H9 (cell line): ENCODE results near the gene H19. TPM values are rescaled to one million over a fixed set of nuclear protein-coding genes. Genes with fewer than 3 reads are reported as not detected.

Source experiments
- DNase-seq: peaks from one replicate; pipeline ENCODE4 v3.0.0-alpha.2; 2017
- H2AFZ ChIP-seq: one replicate; pipeline ENCODE4 v1.6.1; 2013; ENCODE audit warnings: mild to moderate bottlenecking, low read length, control low read depth, moderate library complexity
- H2AK5ac ChIP-seq: 2 replicates; pipeline ENCODE4 v1.6.1; 2013; ENCODE audit warnings: low read length, control low read depth, mixed read lengths; ENCODE audit not compliant: insufficient read length
- H2BK120ac ChIP-seq: one replicate; pipeline ENCODE4 v1.6.1; 2013; ENCODE audit warnings: low read depth, mild to moderate bottlenecking, low read length, control low read depth, inconsistent platforms; ENCODE audit not compliant: poor library complexity, severe bottlenecking
- H2BK12ac ChIP-seq: 2 replicates; pipeline ENCODE4 v1.6.1; 2013; ENCODE audit warnings: low read length, control low read depth, mixed read lengths, low read depth; ENCODE audit not compliant: insufficient read length
- H2BK15ac ChIP-seq: 2 replicates; pipeline ENCODE4 v1.6.1; 2013; ENCODE audit warnings: low read depth, low read length, control low read depth
- H2BK20ac ChIP-seq: one replicate; pipeline ENCODE4 v1.6.1; 2013; ENCODE audit warnings: low read depth, mild to moderate bottlenecking, low read length, control low read depth, inconsistent platforms; ENCODE audit not compliant: poor library complexity, severe bottlenecking
- H2BK5ac ChIP-seq: 2 replicates; pipeline ENCODE4 v1.6.1; 2013; ENCODE audit warnings: low read length, control low read depth, mixed read lengths; ENCODE audit not compliant: insufficient read length
- H3K14ac ChIP-seq: 2 replicates; pipeline ENCODE4 v1.6.1; 2013; ENCODE audit warnings: low read length, control low read depth; ENCODE audit not compliant: insufficient read depth
- H3K18ac ChIP-seq: 2 replicates; pipeline ENCODE4 v1.6.1; 2013; ENCODE audit warnings: low read depth, mild to moderate bottlenecking, mixed read lengths, low read length, control low read depth; ENCODE audit not compliant: insufficient read length
- H3K23ac ChIP-seq: 2 replicates; pipeline ENCODE4 v1.6.1; 2013; ENCODE audit warnings: low read length, control low read depth, mixed read lengths, low read depth; ENCODE audit not compliant: insufficient read length
- H3K23me2 ChIP-seq: 2 replicates; pipeline ENCODE4 v1.6.1; 2013; ENCODE audit warnings: low read depth, mild to moderate bottlenecking, mixed read lengths, low read length, control low read depth; ENCODE audit not compliant: insufficient read length, poor library complexity, severe bottlenecking
- H3K27ac ChIP-seq: 2 replicates; pipeline ENCODE4 v1.5.1; 2013; ENCODE audit warnings: low read length, control low read depth, mixed read lengths, low read depth; ENCODE audit not compliant: insufficient read length
- H3K27me3 ChIP-seq: 2 replicates; pipeline ENCODE4 v1.6.1; 2013; ENCODE audit warnings: low read length, control low read depth, inconsistent platforms; ENCODE audit not compliant: insufficient read depth
- H3K4ac ChIP-seq: 2 replicates; pipeline ENCODE4 v1.6.1; 2013; ENCODE audit warnings: low read depth, mild to moderate bottlenecking, control low read depth, inconsistent platforms, low read length, moderate library complexity
- H3K4me1 ChIP-seq: 2 replicates; pipeline ENCODE4 v1.6.1; 2013; ENCODE audit warnings: low read length, control low read depth, inconsistent platforms; ENCODE audit not compliant: insufficient read depth
- H3K4me2 ChIP-seq: 2 replicates; pipeline ENCODE4 v1.6.1; 2013; ENCODE audit warnings: low read length, control low read depth, mixed read lengths; ENCODE audit not compliant: insufficient read length, insufficient read depth
- H3K56ac ChIP-seq: 2 replicates; pipeline ENCODE4 v1.6.1; 2013; ENCODE audit warnings: low read depth, mild to moderate bottlenecking, mixed read lengths, low read length, control low read depth; ENCODE audit not compliant: insufficient read length
- H3K79me1 ChIP-seq: 2 replicates; pipeline ENCODE4 v1.6.1; 2013; ENCODE audit warnings: low read depth, mild to moderate bottlenecking, moderate library complexity, low read length, control low read depth, inconsistent platforms; ENCODE audit not compliant: insufficient read depth, poor library complexity, severe bottlenecking
- H3K79me2 ChIP-seq: 2 replicates; pipeline ENCODE4 v1.6.1; 2013; ENCODE audit warnings: low read length, control low read depth, inconsistent platforms; ENCODE audit not compliant: insufficient read depth
- H3K9ac ChIP-seq: 2 replicates; pipeline ENCODE4 v1.6.1; 2013; ENCODE audit warnings: low read length, control low read depth, mixed read lengths; ENCODE audit not compliant: insufficient read length; ENCODE audit errors: extremely low read depth
- H3K9me3 ChIP-seq: one replicate; pipeline ENCODE4 v1.6.1; 2013; ENCODE audit warnings: low read depth, low read length, inconsistent platforms; ENCODE audit not compliant: control insufficient read depth
- H3T11ph ChIP-seq: one replicate; pipeline ENCODE4 v1.6.1; 2013; ENCODE audit warnings: mild to moderate bottlenecking, low read length, control low read depth, inconsistent platforms
- H4K20me1 ChIP-seq: one replicate; pipeline ENCODE4 v1.6.1; 2013; ENCODE audit not compliant: control insufficient read depth, insufficient read length, insufficient read depth
- H4K5ac ChIP-seq: 2 replicates; pipeline ENCODE4 v1.6.1; 2013; ENCODE audit warnings: low read depth, mild to moderate bottlenecking, mixed read lengths, low read length, control low read depth; ENCODE audit not compliant: insufficient read length
- H4K8ac ChIP-seq: replicated peaks from 2 replicates; pipeline ENCODE4 v1.6.1; 2013; ENCODE audit warnings: low read length, control low read depth, mixed read lengths, low read depth; ENCODE audit not compliant: insufficient read length
- H4K91ac ChIP-seq: 2 replicates; pipeline ENCODE4 v1.6.1; 2013; ENCODE audit warnings: low read depth, mild to moderate bottlenecking, moderate library complexity, mixed read lengths, low read length, control low read depth; ENCODE audit not compliant: insufficient read length
- H3K27ac Mint-ChIP-seq, 3 experiments: 2 replicates in 2 of 3; 3 replicates in 1 of 3; pipeline ENCODE4 v1.8.0; 2020 to 2021; ENCODE audit warnings: mixed read lengths in 3 of 3, mild to moderate bottlenecking in 1 of 3, moderate library complexity in 1 of 3
- H3K27me3 Mint-ChIP-seq: 2 replicates; pipeline ENCODE4 v1.8.0; 2021; ENCODE audit warnings: low read depth, mild to moderate bottlenecking, moderate library complexity, mixed read lengths
- H3K36me3 Mint-ChIP-seq, 3 experiments: 2 replicates in 2 of 3; 3 replicates in 1 of 3; pipeline ENCODE4 v1.8.0; 2020 to 2021; ENCODE audit warnings: low read depth in 3 of 3, mixed read lengths in 3 of 3; ENCODE audit not compliant: insufficient read depth in 1 of 3
- H3K4me1 Mint-ChIP-seq, 2 experiments: 2 replicates each; pipeline ENCODE4 v1.8.0; 2020; ENCODE audit warnings: mixed read lengths in 2 of 2
- H3K4me3 Mint-ChIP-seq, 2 experiments: 2 replicates in 1 of 2; 3 replicates in 1 of 2; pipeline ENCODE4 v1.8.0; 2020 to 2021; ENCODE audit warnings: mild to moderate bottlenecking in 2 of 2, mixed read lengths in 2 of 2, moderate library complexity in 1 of 2
- H3K9me3 Mint-ChIP-seq, 2 experiments: 2 replicates in 1 of 2; 3 replicates in 1 of 2; pipeline ENCODE4 v1.8.0; 2020; ENCODE audit warnings: mild to moderate bottlenecking in 2 of 2, mixed read lengths in 2 of 2, moderate library complexity in 1 of 2
- WGBS: extraction: QIAGEN DNeasy Blood & Tissue Kit; methylation state at CpG from one replicate; pipeline ENCODE4 v1.1.7; 2013; ENCODE audit warnings: missing lambda C conversion rate, low lambda C conversion rate, mixed read lengths; ENCODE audit not compliant: insufficient read length; ENCODE audit errors: extremely low coverage; 5-methylcytosine and 5-hydroxymethylcytosine counted together
- total RNA-seq: library from RNA; stranded (reverse); gene quantifications from 2 replicates; pipeline ENCODE4 v1.2.1, GENCODE V29; 2021
- TF ChIP-seq, protein P1 (sequence below): fragments of 200-600 bp; sonication (generic); conservative IDR thresholded peaks from 3 replicates; pipeline ENCODE4 v1.8.0; 2021; ENCODE audit warnings: antibody characterized with exemption, mild to moderate bottlenecking

H19 gene
- total RNA-seq, 1 experiment from 2014 or later, result 10.7 TPM

DNA sequence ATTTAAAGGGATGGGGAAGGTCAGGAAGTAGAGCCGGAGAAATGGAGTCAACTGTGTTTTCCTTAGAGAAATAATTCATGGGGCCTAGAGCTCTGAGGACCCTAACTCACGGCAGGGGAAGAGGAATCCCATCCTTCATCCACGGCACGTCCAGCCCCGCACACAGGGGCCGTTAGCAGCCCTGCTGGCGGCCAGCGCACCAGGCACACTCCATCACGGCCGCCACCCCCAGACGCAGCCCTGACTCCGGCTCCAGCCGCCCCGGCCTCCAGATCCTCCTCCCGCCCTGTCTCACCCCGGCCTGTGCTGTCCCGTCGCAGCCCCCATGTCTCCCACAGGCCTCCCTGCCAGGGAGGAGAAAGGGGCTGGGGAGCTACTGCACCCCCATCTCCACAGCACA, 39.3 kb downstream of the H19 start:
- TF ChIP-seq, protein P1, sequence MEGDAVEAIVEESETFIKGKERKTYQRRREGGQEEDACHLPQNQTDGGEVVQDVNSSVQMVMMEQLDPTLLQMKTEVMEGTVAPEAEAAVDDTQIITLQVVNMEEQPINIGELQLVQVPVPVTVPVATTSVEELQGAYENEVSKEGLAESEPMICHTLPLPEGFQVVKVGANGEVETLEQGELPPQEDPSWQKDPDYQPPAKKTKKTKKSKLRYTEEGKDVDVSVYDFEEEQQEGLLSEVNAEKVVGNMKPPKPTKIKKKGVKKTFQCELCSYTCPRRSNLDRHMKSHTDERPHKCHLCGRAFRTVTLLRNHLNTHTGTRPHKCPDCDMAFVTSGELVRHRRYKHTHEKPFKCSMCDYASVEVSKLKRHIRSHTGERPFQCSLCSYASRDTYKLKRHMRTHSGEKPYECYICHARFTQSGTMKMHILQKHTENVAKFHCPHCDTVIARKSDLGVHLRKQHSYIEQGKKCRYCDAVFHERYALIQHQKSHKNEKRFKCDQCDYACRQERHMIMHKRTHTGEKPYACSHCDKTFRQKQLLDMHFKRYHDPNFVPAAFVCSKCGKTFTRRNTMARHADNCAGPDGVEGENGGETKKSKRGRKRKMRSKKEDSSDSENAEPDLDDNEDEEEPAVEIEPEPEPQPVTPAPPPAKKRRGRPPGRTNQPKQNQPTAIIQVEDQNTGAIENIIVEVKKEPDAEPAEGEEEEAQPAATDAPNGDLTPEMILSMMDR, result no peak
- Mint-ChIP-seq H3K27ac (no peak overlapping the region), H3K4me1 (no peaks in the 10 kb centered on the region), H3K9me3 (no peaks in the 10 kb centered on the region), H3K27me3 (no peaks in the 10 kb centered on the region), H3K36me3 (no peaks in the 10 kb centered on the region), H3K4me3 (no peak overlapping the region)
- Histone ChIP-seq H2BK5ac (no peak overlapping the region), H3K79me2 (no peaks in the 10 kb centered on the region), H3K4me1 (no peaks in the 10 kb centered on the region), H3K23ac (no peak overlapping the region), H4K5ac (no peak overlapping the region), H3K9ac (no peak overlapping the region), H2AFZ (no peak overlapping the region), H2BK15ac (no peak overlapping the region), H3K27me3 (no peaks in the 10 kb centered on the region), H3K27ac (no peak overlapping the region), H2BK20ac (no peak overlapping the region), H3K14ac (no peak overlapping the region), H3K23me2 (no peaks in the 10 kb centered on the region), H2AK5ac (no peak overlapping the region), H3K4ac (no peak overlapping the region), H3K56ac (no peak overlapping the region), H3K4me2 (no peak overlapping the region), H4K20me1 (no peaks in the 10 kb centered on the region), H3T11ph (no peak overlapping the region), H4K8ac (no peak overlapping the region), H4K91ac (no peak overlapping the region), H2BK120ac (no peak overlapping the region), H3K18ac (no peak overlapping the region), H3K79me1 (no peaks in the 10 kb centered on the region), H3K9me3 (no peaks in the 10 kb centered on the region), H2BK12ac (no peak overlapping the region)
- WGBS, result no CpG with 5 or more reads among the region's 18 CpGs
- DNase-seq, result no peak
